HCT116 (cell line): ENCODE data around the gene EPHA1.

Experiments used
- ATF3 ChIP-seq: IDR thresholded peaks from 2 replicates; pipeline ENCODE4 v1.6.1; 2012
- EZH2 ChIP-seq: fragments of 200-600 bp; sonication (generic); IDR thresholded peaks from 2 replicates; pipeline ENCODE4 v1.6.1; 2017; ENCODE audit warnings: antibody characterized with exemption, mixed run types
- FOSL1 ChIP-seq: IDR thresholded peaks from 2 replicates; pipeline ENCODE4 v1.6.1; 2012; ENCODE audit warnings: low read depth
- JUND ChIP-seq: IDR thresholded peaks from 2 replicates; pipeline ENCODE4 v1.6.1; 2012
- POLR2A ChIP-seq: IDR thresholded peaks from 2 replicates; pipeline ENCODE4 v1.7.0; 2011; ENCODE audit warnings: borderline replicate concordance; ENCODE audit not compliant: insufficient read depth, insufficient read length; ENCODE audit errors: extremely low read depth
- RAD21 ChIP-seq: IDR thresholded peaks from 2 replicates; pipeline ENCODE4 v1.6.1; 2012; ENCODE audit warnings: low read depth, mild to moderate bottlenecking
- SP1 ChIP-seq: IDR thresholded peaks from 2 replicates; pipeline ENCODE4 v1.6.1; 2012; ENCODE audit warnings: low read depth
- ZNF274 ChIP-seq: fragments of 200-500 bp; sonication (Bioruptor generic); IDR thresholded peaks from 2 replicates; pipeline ENCODE4 v1.6.1; 2014; ENCODE audit warnings: mild to moderate bottlenecking, low read depth, low read length, inconsistent platforms
- TF ChIP-seq, protein P1 (sequence below), 3 experiments: fragments of 200-600 bp in 1 of 3; sonication (generic) in 1 of 3; IDR thresholded peaks in 2 of 3; conservative IDR thresholded peaks in 1 of 3; 2 replicates each; pipeline ENCODE4 v1.5.1; 2012 to 2017; ENCODE audit warnings: low read depth in 2 of 3, low read length in 2 of 3, antibody characterized with exemption in 1 of 3, borderline replicate concordance in 1 of 3, control low read depth in 1 of 3, mild to moderate bottlenecking in 1 of 3, mixed read lengths in 1 of 3, mixed run types in 1 of 3, moderate library complexity in 1 of 3; ENCODE audit not compliant: insufficient read depth in 1 of 3
- TF ChIP-seq, protein P2 (sequence below): IDR thresholded peaks from 2 replicates; pipeline ENCODE4 v1.6.1; 2012
- TF ChIP-seq, protein P3 (sequence below): IDR thresholded peaks from 2 replicates; pipeline ENCODE4 v1.6.1; 2012; ENCODE audit warnings: low read depth

- TF ChIP-seq FOSL1 (no peak), ZNF274 (no peak), JUND (no peak), ATF3 (no peak), POLR2A (no peak), RAD21 (no peak), SP1 (no peak), EZH2 (no peak)
- TF ChIP-seq, protein P1, sequence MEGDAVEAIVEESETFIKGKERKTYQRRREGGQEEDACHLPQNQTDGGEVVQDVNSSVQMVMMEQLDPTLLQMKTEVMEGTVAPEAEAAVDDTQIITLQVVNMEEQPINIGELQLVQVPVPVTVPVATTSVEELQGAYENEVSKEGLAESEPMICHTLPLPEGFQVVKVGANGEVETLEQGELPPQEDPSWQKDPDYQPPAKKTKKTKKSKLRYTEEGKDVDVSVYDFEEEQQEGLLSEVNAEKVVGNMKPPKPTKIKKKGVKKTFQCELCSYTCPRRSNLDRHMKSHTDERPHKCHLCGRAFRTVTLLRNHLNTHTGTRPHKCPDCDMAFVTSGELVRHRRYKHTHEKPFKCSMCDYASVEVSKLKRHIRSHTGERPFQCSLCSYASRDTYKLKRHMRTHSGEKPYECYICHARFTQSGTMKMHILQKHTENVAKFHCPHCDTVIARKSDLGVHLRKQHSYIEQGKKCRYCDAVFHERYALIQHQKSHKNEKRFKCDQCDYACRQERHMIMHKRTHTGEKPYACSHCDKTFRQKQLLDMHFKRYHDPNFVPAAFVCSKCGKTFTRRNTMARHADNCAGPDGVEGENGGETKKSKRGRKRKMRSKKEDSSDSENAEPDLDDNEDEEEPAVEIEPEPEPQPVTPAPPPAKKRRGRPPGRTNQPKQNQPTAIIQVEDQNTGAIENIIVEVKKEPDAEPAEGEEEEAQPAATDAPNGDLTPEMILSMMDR (IDR thresholded peaks at IDR 0.05 in 2 of 3, conservative IDR thresholded peaks at IDR 0.05 in 1 of 3; ENCODE audit: borderline replicate concordance in 1 of 3, insufficient read depth in 1 of 3, low read depth in 2 of 3, low read length in 2 of 3), result no peak
- TF ChIP-seq, protein P2, sequence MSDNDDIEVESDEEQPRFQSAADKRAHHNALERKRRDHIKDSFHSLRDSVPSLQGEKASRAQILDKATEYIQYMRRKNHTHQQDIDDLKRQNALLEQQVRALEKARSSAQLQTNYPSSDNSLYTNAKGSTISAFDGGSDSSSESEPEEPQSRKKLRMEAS, result no peak
- TF ChIP-seq, protein P3, sequence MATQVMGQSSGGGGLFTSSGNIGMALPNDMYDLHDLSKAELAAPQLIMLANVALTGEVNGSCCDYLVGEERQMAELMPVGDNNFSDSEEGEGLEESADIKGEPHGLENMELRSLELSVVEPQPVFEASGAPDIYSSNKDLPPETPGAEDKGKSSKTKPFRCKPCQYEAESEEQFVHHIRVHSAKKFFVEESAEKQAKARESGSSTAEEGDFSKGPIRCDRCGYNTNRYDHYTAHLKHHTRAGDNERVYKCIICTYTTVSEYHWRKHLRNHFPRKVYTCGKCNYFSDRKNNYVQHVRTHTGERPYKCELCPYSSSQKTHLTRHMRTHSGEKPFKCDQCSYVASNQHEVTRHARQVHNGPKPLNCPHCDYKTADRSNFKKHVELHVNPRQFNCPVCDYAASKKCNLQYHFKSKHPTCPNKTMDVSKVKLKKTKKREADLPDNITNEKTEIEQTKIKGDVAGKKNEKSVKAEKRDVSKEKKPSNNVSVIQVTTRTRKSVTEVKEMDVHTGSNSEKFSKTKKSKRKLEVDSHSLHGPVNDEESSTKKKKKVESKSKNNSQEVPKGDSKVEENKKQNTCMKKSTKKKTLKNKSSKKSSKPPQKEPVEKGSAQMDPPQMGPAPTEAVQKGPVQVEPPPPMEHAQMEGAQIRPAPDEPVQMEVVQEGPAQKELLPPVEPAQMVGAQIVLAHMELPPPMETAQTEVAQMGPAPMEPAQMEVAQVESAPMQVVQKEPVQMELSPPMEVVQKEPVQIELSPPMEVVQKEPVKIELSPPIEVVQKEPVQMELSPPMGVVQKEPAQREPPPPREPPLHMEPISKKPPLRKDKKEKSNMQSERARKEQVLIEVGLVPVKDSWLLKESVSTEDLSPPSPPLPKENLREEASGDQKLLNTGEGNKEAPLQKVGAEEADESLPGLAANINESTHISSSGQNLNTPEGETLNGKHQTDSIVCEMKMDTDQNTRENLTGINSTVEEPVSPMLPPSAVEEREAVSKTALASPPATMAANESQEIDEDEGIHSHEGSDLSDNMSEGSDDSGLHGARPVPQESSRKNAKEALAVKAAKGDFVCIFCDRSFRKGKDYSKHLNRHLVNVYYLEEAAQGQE, result no peak
These were observed 15.2 kb downstream of the EPHA1 start for GRCh38 chr7:143393267-143394041.
